H1 (cell line): ENCODE results near the gene FRS2. TPM values are rescaled to one million over a fixed set of nuclear protein-coding genes. Genes with fewer than 3 reads are reported as not detected.

ENCODE experiments used
- CTCF ChIA-PET: fragments of 300-600 bp; sonication (Branson Sonifier 250); formaldehyde crosslinking; loops from one replicate; lab custom pipeline; 2021; ENCODE audit not compliant: partially characterized antibody; lab: Charles Lee
- POLR2A ChIA-PET: fragments of 300-600 bp; sonication (Branson Sonifier 250); formaldehyde crosslinking; loops from one replicate; lab custom pipeline; 2021; ENCODE audit warnings: inconsistent platforms; ENCODE audit not compliant: partially characterized antibody; lab: Charles Lee
- DNase-seq, 2 experiments: peaks; one replicate each; pipeline versions ENCODE4 v3.0.0 to v3.0.0-alpha.2; 2010 to 2022; ENCODE audit warnings: low spot score in 2 of 2, low read depth in 1 of 2, mixed read lengths in 1 of 2
- FAIRE-seq: peaks from 2 replicates; lab custom pipeline; 2011; peaks lifted over from hg19 to GRCh38; lab: Jason Lieb, UNC
- H2AFZ ChIP-seq: 2 replicates; pipeline ENCODE4 v1.8.1; 2012; ENCODE audit warnings: low read length, inconsistent platforms
- H2AK5ac ChIP-seq: 2 replicates; pipeline ENCODE4 v1.6.1; 2013; ENCODE audit warnings: low read depth, low read length
- H2BK120ac ChIP-seq: replicated peaks from 2 replicates; pipeline ENCODE3; 2013; ENCODE audit warnings: low read depth, low read length, inconsistent platforms
- H2BK12ac ChIP-seq: 2 replicates; pipeline ENCODE4 v1.6.1; 2013; ENCODE audit warnings: low read depth, low read length
- H2BK15ac ChIP-seq: 2 replicates; pipeline ENCODE4 v1.6.1; 2013; ENCODE audit warnings: low read length
- H2BK20ac ChIP-seq: 2 replicates; pipeline ENCODE4 v1.6.1; 2013; ENCODE audit warnings: low read length
- H2BK5ac ChIP-seq: 2 replicates; pipeline ENCODE4 v1.6.1; 2013; ENCODE audit warnings: low read depth, low read length
- H3K14ac ChIP-seq: 2 replicates; pipeline ENCODE4 v1.6.1; 2013; ENCODE audit warnings: inconsistent platforms; ENCODE audit not compliant: insufficient read length
- H3K18ac ChIP-seq: 2 replicates; pipeline ENCODE4 v1.6.1; 2013; ENCODE audit warnings: low read length; ENCODE audit errors: extremely low read depth
- H3K23ac ChIP-seq: 2 replicates; pipeline ENCODE4 v1.6.1; 2013; ENCODE audit warnings: inconsistent platforms; ENCODE audit not compliant: insufficient read length
- H3K23me2 ChIP-seq: 2 replicates; pipeline ENCODE4 v1.6.1; 2013; ENCODE audit warnings: low read depth, low read length
- H3K27ac ChIP-seq: 2 replicates; pipeline ENCODE4 v1.6.1; 2011; ENCODE audit warnings: low read depth, low read length, inconsistent platforms
- H3K27me3 ChIP-seq, 4 experiments: replicated peaks in 1 of 4; 1 replicate in 1 of 4; 2 replicates in 3 of 4; pipeline versions ENCODE4 v1.6.1 to v1.8.1; 2011 to 2013; ENCODE audit warnings: low read length in 3 of 4, mild to moderate bottlenecking in 3 of 4, inconsistent platforms in 2 of 4, mixed read lengths in 2 of 4, moderate library complexity in 1 of 4; ENCODE audit not compliant: control insufficient read depth in 3 of 4, insufficient read depth in 3 of 4; ENCODE audit errors: extremely low read depth in 1 of 4
- H3K36me3 ChIP-seq, 4 experiments: 2 replicates each; pipeline versions ENCODE4 v1.6.1 to v1.8.1; 2011 to 2013; ENCODE audit warnings: mild to moderate bottlenecking in 4 of 4, low read length in 3 of 4, moderate library complexity in 2 of 4, control low read depth in 1 of 4, inconsistent platforms in 1 of 4; ENCODE audit not compliant: insufficient read depth in 4 of 4, control insufficient read depth in 2 of 4
- H3K4ac ChIP-seq: replicated peaks from 2 replicates; pipeline ENCODE3; 2013; ENCODE audit warnings: low read length, low read depth, mixed read lengths, inconsistent platforms; ENCODE audit not compliant: insufficient read length
- H3K4me1 ChIP-seq, 4 experiments: replicated peaks in 1 of 4; 1 replicate in 1 of 4; 2 replicates in 3 of 4; pipeline versions ENCODE4 v1.6.1 to v1.8.1; 2011 to 2013; ENCODE audit warnings: low read length in 3 of 4, inconsistent platforms in 2 of 4, mixed read lengths in 1 of 4; ENCODE audit not compliant: insufficient read depth in 4 of 4, control insufficient read depth in 3 of 4
- H3K4me2 ChIP-seq, 2 experiments: 2 replicates each; pipeline versions ENCODE4 v1.6.1 to v1.8.1; 2011 to 2013; ENCODE audit warnings: low read depth in 2 of 2, low read length in 2 of 2, control low read depth in 1 of 2, inconsistent platforms in 1 of 2, mild to moderate bottlenecking in 1 of 2; ENCODE audit not compliant: insufficient read depth in 1 of 2
- H3K4me3 ChIP-seq, 4 experiments: fragments of 200-600, 300-600 bp in 1 of 4; sonication (generic), shearing (Covaris generic), sonication (Bioruptor Twin) in 1 of 4; 2 replicates each; pipeline versions ENCODE4 v1.5.1 to v1.8.1; 2011 to 2016; ENCODE audit warnings: low read length in 4 of 4, low read depth in 3 of 4, control low read depth in 2 of 4, inconsistent platforms in 2 of 4, mild to moderate bottlenecking in 2 of 4, mixed read lengths in 1 of 4, moderate library complexity in 1 of 4; ENCODE audit not compliant: insufficient read depth in 2 of 4; ENCODE audit errors: extremely low read depth in 1 of 4
- H3K56ac ChIP-seq: replicated peaks from 2 replicates; pipeline ENCODE3; 2013; ENCODE audit warnings: low read depth, mild to moderate bottlenecking, mixed read lengths, low read length, inconsistent platforms; ENCODE audit not compliant: insufficient read length
- H3K79me1 ChIP-seq: 2 replicates; pipeline ENCODE4 v1.6.1; 2013; ENCODE audit warnings: low read depth, low read length, control low read depth
- H3K79me2 ChIP-seq, 2 experiments: 2 replicates each; pipeline versions ENCODE4 v1.6.1 to v1.8.1; 2012 to 2013; ENCODE audit warnings: low read length in 2 of 2, mild to moderate bottlenecking in 2 of 2, inconsistent platforms in 1 of 2; ENCODE audit not compliant: insufficient read depth in 2 of 2, control insufficient read depth in 1 of 2
- H3K9ac ChIP-seq, 4 experiments: replicated peaks in 1 of 4; 1 replicate in 1 of 4; 2 replicates in 3 of 4; pipeline versions ENCODE4 v1.6.1 to v1.8.1; 2011 to 2013; ENCODE audit warnings: low read depth in 3 of 4, low read length in 3 of 4, control low read depth in 2 of 4, mild to moderate bottlenecking in 2 of 4, moderate library complexity in 2 of 4, inconsistent platforms in 1 of 4; ENCODE audit errors: extremely low read depth in 1 of 4
- H3K9me3 ChIP-seq, 2 experiments: 2 replicates each; pipeline versions ENCODE4 v1.6.1 to v1.8.1; 2012 to 2013; ENCODE audit warnings: mild to moderate bottlenecking in 2 of 2, moderate library complexity in 2 of 2, control low read depth in 1 of 2, inconsistent platforms in 1 of 2, low read depth in 1 of 2, low read length in 1 of 2, mixed read lengths in 1 of 2; ENCODE audit not compliant: insufficient read depth in 2 of 2
- H4K20me1 ChIP-seq, 2 experiments: replicated peaks in 1 of 2; 2 replicates each; pipeline versions ENCODE3 to v1.8.1; 2011 to 2013; ENCODE audit warnings: inconsistent platforms in 2 of 2, low read length in 2 of 2, mild to moderate bottlenecking in 1 of 2; ENCODE audit not compliant: insufficient read depth in 2 of 2, control insufficient read depth in 1 of 2
- H4K5ac ChIP-seq: 2 replicates; pipeline ENCODE4 v1.6.1; 2013; ENCODE audit warnings: low read length, low read depth, mixed read lengths, inconsistent platforms; ENCODE audit not compliant: insufficient read length
- H4K8ac ChIP-seq: 2 replicates; pipeline ENCODE4 v1.8.0; 2013; ENCODE audit warnings: mild to moderate bottlenecking, moderate library complexity, low read length, inconsistent platforms; ENCODE audit not compliant: insufficient read depth; ENCODE audit errors: extremely low read depth
- H4K91ac ChIP-seq: replicated peaks from 2 replicates; pipeline ENCODE3; 2013; ENCODE audit warnings: low read length, mixed read lengths, inconsistent platforms; ENCODE audit not compliant: insufficient read length
- ATF2 ChIP-seq: IDR thresholded peaks from 2 replicates; pipeline ENCODE4 v1.6.1; 2012; ENCODE audit warnings: low read length, inconsistent platforms
- EP300 ChIP-seq, 2 experiments: IDR thresholded peaks; 1 replicate in 1 of 2; 2 replicates in 1 of 2; pipeline ENCODE4 v1.6.1; 2011 to 2012; ENCODE audit warnings: low read depth in 2 of 2, low read length in 2 of 2, mild to moderate bottlenecking in 2 of 2, borderline replicate concordance in 1 of 2, inconsistent platforms in 1 of 2, moderate library complexity in 1 of 2
- HDAC2 ChIP-seq, 2 experiments: fragments of 300-600 bp in 1 of 2; sonication (generic) in 1 of 2; IDR thresholded peaks; 2 replicates each; pipeline ENCODE4 v1.6.1; 2011 to 2012; ENCODE audit warnings: low read depth in 2 of 2, low read length in 2 of 2, mild to moderate bottlenecking in 2 of 2, moderate library complexity in 2 of 2, borderline replicate concordance in 1 of 2, inconsistent platforms in 1 of 2
- HDAC6 ChIP-seq: IDR thresholded peaks from one replicate; pipeline ENCODE4 v1.7.1; 2012; ENCODE audit warnings: low read depth, mild to moderate bottlenecking, inconsistent platforms, low read length, moderate library complexity
- JUN ChIP-seq: IDR thresholded peaks from 2 replicates; pipeline ENCODE4 v1.6.1; 2011; ENCODE audit warnings: low read depth, mild to moderate bottlenecking, improper control_type of control experiment, low read length
- JUND ChIP-seq: IDR thresholded peaks from 2 replicates; pipeline ENCODE4 v1.6.1; 2011; ENCODE audit warnings: mild to moderate bottlenecking, improper control_type of control experiment, low read length
- RBBP5 ChIP-seq: IDR thresholded peaks from 2 replicates; pipeline ENCODE4 v1.7.1; 2012; ENCODE audit warnings: low read depth, mild to moderate bottlenecking, inconsistent platforms, low read length, moderate library complexity, borderline replicate concordance
- TAF7 ChIP-seq: optimal IDR thresholded peaks from 2 replicates; pipeline ENCODE3; 2011; ENCODE audit warnings: low read depth, mild to moderate bottlenecking, inconsistent platforms, low read length, moderate library complexity, borderline replicate concordance
- TBP ChIP-seq: IDR thresholded peaks from 2 replicates; pipeline ENCODE4 v1.6.1; 2011; ENCODE audit warnings: low read depth, low read length, improper control_type of control experiment
- TEAD4 ChIP-seq: IDR thresholded peaks from 2 replicates; pipeline ENCODE4 v1.6.1; 2012; ENCODE audit warnings: low read depth, low read length, inconsistent platforms, mixed read lengths
- WGBS, 2 experiments: shearing (Covaris generic) in 1 of 2; methylation state at CpG; one replicate each; pipeline versions ENCODE4 v1.1.6 to v1.1.7; 2013 to 2015; ENCODE audit warnings: low lambda C conversion rate in 2 of 2, mixed read lengths in 2 of 2, inconsistent platforms in 1 of 2, low coverage in 1 of 2, missing lambda C conversion rate in 1 of 2; ENCODE audit not compliant: insufficient replicate concordance in 2 of 2, insufficient coverage in 1 of 2, insufficient read length in 1 of 2; ENCODE audit errors: extremely low coverage in 1 of 2, missing lambda C conversion rate in 1 of 2; 5-methylcytosine and 5-hydroxymethylcytosine counted together
- polyA plus RNA-seq, 7 experiments: library from polyadenylated mRNA; depleted of rRNA in 3 of 7; stranded (reverse) in 5 of 7; unstranded in 2 of 7; fragments of >200 nt in 5 of 7; fragments of 200-250 nt in 2 of 7; gene quantifications; 1 replicate in 5 of 7; 2 replicates in 1 of 7; 4 replicates in 1 of 7; pipeline versions ENCODE4 v1.2.1 to v1.2.3, GENCODE V29; 2011 to 2013; ENCODE audit warnings: missing spikeins in 2 of 7, mixed read lengths in 2 of 7
- total RNA-seq: library from RNA; stranded (reverse); fragmentation: NEBNext Ultra II Directional; extraction: Animal tissue kit (Norgen Biotek cat#: 25700); gene quantifications from 2 replicates; pipeline ENCODE4 v1.2.1, GENCODE V29; 2021

FRS2 gene
- total and polyA plus RNA-seq, 2 of the 8 experiments (the other 6 are each of a cell fraction or from before 2014, with no cell fraction given) = 10.3 to 35.8 TPM

DNA sequence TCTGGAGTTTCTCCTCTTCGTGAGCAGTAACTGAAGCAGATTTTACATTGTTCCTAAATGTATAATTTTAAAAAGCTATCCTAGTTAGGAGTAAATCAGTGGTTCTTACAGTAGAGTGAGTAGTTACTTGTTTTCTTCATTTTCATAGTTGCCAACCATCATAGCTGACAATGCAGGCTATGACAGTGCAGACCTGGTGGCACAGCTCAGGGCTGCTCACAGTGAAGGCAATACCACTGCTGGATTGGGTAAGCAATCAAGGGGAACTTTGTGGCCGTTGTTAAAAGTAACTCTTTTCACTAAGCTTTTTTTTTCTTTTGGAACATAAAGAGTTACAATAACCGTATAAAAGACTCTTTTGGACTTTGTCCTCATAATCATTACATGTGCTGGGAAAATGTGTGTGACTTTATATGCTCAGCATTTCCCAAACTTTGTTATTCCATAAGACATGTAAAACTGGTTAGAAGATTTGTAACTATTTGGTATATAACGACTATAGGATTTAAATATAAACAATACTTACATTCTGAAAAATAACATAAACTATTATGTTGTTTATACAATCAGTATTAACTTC, 128.1 kb downstream of the FRS2 start:
- Histone ChIP-seq H3K9me3 (no peaks in the 10 kb centered on the region), H4K5ac (no peak overlapping the region), H3K14ac (no peak overlapping the region), H3K79me1 (no peaks in the 10 kb centered on the region), H3K23ac (no peak overlapping the region), H2BK5ac (no peak overlapping the region), H3K27me3 (no peaks in the 10 kb centered on the region), H3K56ac (no peak overlapping the region), H2BK20ac (no peak overlapping the region), H3K79me2 (no peaks in the 10 kb centered on the region), H3K9ac (no peak overlapping the region), H2AFZ (no peak overlapping the region), H3K27ac (no peak overlapping the region), H3K4me1 (no peaks in the 10 kb centered on the region), H2BK120ac (no peak overlapping the region), H3K18ac (no peak overlapping the region), H4K8ac (no peak overlapping the region), H3K4ac (no peak overlapping the region), H2BK15ac (no peak overlapping the region), H4K91ac (no peak overlapping the region), H3K4me3 (no peak overlapping the region), H2BK12ac (no peak overlapping the region), H4K20me1 (peaks cover 4% of the 10 kb centered on the region in 2 experiments), H2AK5ac (no peak overlapping the region), H3K23me2 (no peaks in the 10 kb centered on the region), H3K4me2 (no peak overlapping the region), H3K36me3 (peaks cover 30 to 95% (median 71%) of the 10 kb centered on the region in 4 experiments)
- ChIA-PET POLR2A (interaction anchor here (1.1 to 4.6 kb wide), 3 partner anchors 6 to 11 kb away, joined by 3 to 40 read pairs (median 27); partner anchors contain the start of gene CCT2), CTCF (interaction anchor here (0.7 to 1.1 kb wide), 3 partner anchors 32 to 431 kb away, joined by 3 to 4 read pairs (median 4); no protein-coding TSS in a partner anchor)
- WGBS, 2 experiments = 94% methylated on average over 4 of the region's 4 CpGs; no CpG with 5 or more reads in 1 of the 2 experiments
- FAIRE-seq (no peak), DNase-seq (no peak)
- no peak for TF ChIP-seq TEAD4
- TF ChIP-seq RBBP5 = no peak
- TF ChIP-seq JUND = no peak
- no peak for TF ChIP-seq HDAC6
- no peak for TF ChIP-seq TAF7
- no peak for TF ChIP-seq ATF2
- no peak for TF ChIP-seq EP300 (IDR thresholded peaks at IDR 0.05; ENCODE audit: borderline replicate concordance in 1 of 2, low read depth in 2 of 2, low read length in 2 of 2)
- no peak for TF ChIP-seq HDAC2 (IDR thresholded peaks at IDR 0.05; ENCODE audit: borderline replicate concordance in 1 of 2, low read depth in 2 of 2, low read length in 2 of 2)
- no peak for TF ChIP-seq JUN
- no peak for TF ChIP-seq TBP
